Measurements from ENCODE around the gene P3H1. TPM values are rescaled to one million over a fixed set of nuclear protein-coding genes. Genes with fewer than 3 reads are reported as not detected.

P3H1 gene
- total and polyA plus RNA-seq, 2 of the 13 experiments (the other 11 are each of a cell fraction or from before 2014, with no cell fraction given): 64.6 to 120 TPM

DNA sequence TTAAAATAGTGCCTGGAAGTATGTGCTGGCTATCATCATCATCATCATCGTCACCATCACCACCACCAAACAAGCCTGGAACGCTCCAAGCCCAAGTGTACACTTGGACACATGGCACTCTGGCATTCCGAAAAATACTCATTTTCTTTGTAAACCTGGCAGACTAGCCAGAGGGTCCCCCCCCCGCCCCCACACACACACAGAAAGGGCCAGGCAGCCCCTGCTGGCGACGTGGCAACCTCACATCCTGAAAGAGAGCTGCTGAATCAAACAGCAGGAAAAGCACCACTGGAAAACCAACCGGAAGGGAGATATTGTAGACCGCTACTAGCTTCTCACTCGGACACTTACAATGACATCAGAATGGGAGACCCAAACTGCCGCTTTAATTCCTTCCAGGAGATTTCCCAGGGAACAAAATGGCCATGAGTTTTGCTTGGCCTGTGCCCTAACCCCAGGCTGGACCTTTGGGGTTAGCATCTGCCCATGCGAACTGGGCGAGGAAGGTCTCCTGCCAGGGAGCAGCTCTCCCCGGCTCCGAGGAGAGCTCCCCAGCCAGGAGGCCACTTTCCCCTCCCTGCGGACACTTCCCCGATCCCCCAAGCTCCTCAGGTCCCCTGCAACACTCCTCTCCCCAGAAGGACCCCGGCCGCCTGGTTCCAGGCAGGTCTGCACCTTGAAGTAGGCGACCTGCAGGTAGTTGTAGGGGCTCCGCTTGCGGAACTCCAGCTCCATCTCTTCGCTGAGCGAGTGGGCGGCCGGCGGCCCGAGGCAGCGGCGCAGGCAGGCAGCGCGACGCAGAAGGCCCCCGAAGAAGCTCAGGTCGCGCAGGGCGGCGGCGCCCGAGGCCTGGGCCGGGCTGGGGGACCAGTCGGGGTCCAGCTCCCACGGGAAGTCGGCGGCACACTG lies 742 bp downstream of the P3H1 start (continued):
- no peak for TF ChIP-seq MTA3 (CRISPR knock-in tag; IDR thresholded peaks at IDR 0.05)
- no peak for TF ChIP-seq GPN1 (CRISPR knock-in tag; IDR thresholded peaks at IDR 0.05; ENCODE audit: borderline replicate concordance)
- TF ChIP-seq, protein P1, sequence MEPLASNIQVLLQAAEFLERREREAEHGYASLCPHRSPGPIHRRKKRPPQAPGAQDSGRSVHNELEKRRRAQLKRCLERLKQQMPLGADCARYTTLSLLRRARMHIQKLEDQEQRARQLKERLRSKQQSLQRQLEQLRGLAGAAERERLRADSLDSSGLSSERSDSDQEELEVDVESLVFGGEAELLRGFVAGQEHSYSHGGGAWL (CRISPR knock-in tag; IDR thresholded peaks at IDR 0.05): peak; percentile 25; the same call in 1 of the 2 replicates
- TF ChIP-seq, protein P2, sequence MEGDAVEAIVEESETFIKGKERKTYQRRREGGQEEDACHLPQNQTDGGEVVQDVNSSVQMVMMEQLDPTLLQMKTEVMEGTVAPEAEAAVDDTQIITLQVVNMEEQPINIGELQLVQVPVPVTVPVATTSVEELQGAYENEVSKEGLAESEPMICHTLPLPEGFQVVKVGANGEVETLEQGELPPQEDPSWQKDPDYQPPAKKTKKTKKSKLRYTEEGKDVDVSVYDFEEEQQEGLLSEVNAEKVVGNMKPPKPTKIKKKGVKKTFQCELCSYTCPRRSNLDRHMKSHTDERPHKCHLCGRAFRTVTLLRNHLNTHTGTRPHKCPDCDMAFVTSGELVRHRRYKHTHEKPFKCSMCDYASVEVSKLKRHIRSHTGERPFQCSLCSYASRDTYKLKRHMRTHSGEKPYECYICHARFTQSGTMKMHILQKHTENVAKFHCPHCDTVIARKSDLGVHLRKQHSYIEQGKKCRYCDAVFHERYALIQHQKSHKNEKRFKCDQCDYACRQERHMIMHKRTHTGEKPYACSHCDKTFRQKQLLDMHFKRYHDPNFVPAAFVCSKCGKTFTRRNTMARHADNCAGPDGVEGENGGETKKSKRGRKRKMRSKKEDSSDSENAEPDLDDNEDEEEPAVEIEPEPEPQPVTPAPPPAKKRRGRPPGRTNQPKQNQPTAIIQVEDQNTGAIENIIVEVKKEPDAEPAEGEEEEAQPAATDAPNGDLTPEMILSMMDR (CRISPR knock-in tag; IDR thresholded peaks at IDR 0.05): peak; percentile 70
- TF ChIP-seq ZNF496 (CRISPR knock-in tag; IDR thresholded peaks at IDR 0.05; ENCODE audit: insufficient replicate concordance): no peak
- no peak for TF ChIP-seq ZNF761 (CRISPR knock-in tag; conservative IDR thresholded peaks at IDR 0.05)
- TF ChIP-seq MED13 (CRISPR knock-in tag; IDR thresholded peaks at IDR 0.05): no peak
- TF ChIP-seq FOXA3 (CRISPR knock-in tag; IDR thresholded peaks at IDR 0.05): peak; percentile 37; the same call in 1 of the 2 replicates
- TF ChIP-seq, protein P3, sequence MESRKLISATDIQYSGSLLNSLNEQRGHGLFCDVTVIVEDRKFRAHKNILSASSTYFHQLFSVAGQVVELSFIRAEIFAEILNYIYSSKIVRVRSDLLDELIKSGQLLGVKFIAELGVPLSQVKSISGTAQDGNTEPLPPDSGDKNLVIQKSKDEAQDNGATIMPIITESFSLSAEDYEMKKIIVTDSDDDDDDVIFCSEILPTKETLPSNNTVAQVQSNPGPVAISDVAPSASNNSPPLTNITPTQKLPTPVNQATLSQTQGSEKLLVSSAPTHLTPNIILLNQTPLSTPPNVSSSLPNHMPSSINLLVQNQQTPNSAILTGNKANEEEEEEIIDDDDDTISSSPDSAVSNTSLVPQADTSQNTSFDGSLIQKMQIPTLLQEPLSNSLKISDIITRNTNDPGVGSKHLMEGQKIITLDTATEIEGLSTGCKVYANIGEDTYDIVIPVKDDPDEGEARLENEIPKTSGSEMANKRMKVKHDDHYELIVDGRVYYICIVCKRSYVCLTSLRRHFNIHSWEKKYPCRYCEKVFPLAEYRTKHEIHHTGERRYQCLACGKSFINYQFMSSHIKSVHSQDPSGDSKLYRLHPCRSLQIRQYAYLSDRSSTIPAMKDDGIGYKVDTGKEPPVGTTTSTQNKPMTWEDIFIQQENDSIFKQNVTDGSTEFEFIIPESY (CRISPR knock-in tag; IDR thresholded peaks at IDR 0.05): no peak
- TF ChIP-seq, protein P4, sequence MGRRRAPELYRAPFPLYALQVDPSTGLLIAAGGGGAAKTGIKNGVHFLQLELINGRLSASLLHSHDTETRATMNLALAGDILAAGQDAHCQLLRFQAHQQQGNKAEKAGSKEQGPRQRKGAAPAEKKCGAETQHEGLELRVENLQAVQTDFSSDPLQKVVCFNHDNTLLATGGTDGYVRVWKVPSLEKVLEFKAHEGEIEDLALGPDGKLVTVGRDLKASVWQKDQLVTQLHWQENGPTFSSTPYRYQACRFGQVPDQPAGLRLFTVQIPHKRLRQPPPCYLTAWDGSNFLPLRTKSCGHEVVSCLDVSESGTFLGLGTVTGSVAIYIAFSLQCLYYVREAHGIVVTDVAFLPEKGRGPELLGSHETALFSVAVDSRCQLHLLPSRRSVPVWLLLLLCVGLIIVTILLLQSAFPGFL (CRISPR knock-in tag; IDR thresholded peaks at IDR 0.05): no peak
- no peak for TF ChIP-seq CREM (IDR thresholded peaks at IDR 0.05)
- TF ChIP-seq CREM (CRISPR knock-in tag; IDR thresholded peaks at IDR 0.05): no peak
- TF ChIP-seq XRCC5 (optimal IDR thresholded peaks at IDR 0.05; ENCODE audit: low read length): peak; percentile 73
- no peak for TF ChIP-seq MEF2D (CRISPR knock-in tag; IDR thresholded peaks at IDR 0.05)
- TF ChIP-seq, protein P5, sequence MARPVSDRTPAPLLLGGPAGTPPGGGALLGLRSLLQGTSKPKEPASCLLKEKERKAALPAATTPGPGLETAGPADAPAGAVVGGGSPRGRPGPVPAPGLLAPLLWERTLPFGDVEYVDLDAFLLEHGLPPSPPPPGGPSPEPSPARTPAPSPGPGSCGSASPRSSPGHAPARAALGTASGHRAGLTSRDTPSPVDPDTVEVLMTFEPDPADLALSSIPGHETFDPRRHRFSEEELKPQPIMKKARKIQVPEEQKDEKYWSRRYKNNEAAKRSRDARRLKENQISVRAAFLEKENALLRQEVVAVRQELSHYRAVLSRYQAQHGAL (CRISPR knock-in tag; IDR thresholded peaks at IDR 0.05; ENCODE audit: not compliant biosample characterization): peak; percentile 32
- no peak for TF ChIP-seq SMAD9 (CRISPR knock-in tag; IDR thresholded peaks at IDR 0.05)
- no peak; the same call in 1 of the 2 replicates for TF ChIP-seq MXD4 (CRISPR knock-in tag; IDR thresholded peaks at IDR 0.05)
- TF ChIP-seq, protein P6, sequence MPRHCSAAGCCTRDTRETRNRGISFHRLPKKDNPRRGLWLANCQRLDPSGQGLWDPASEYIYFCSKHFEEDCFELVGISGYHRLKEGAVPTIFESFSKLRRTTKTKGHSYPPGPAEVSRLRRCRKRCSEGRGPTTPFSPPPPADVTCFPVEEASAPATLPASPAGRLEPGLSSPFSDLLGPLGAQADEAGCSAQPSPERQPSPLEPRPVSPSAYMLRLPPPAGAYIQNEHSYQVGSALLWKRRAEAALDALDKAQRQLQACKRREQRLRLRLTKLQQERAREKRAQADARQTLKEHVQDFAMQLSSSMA (CRISPR knock-in tag; IDR thresholded peaks at IDR 0.05): no peak
- TF ChIP-seq RBM39 (IDR thresholded peaks at IDR 0.05; ENCODE audit: low read depth, low read length, poor library complexity, severe bottlenecking): no peak
- TF ChIP-seq NFYB (CRISPR knock-in tag; IDR thresholded peaks at IDR 0.05): no peak; the same call in 1 of the 2 replicates
- TF ChIP-seq IRF2 (CRISPR knock-in tag; IDR thresholded peaks at IDR 0.05): peak; percentile 32; the same call in 1 of the 2 replicates
- TF ChIP-seq, protein P7, sequence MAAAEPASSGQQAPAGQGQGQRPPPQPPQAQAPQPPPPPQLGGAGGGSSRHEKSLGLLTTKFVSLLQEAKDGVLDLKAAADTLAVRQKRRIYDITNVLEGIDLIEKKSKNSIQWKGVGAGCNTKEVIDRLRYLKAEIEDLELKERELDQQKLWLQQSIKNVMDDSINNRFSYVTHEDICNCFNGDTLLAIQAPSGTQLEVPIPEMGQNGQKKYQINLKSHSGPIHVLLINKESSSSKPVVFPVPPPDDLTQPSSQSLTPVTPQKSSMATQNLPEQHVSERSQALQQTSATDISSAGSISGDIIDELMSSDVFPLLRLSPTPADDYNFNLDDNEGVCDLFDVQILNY (CRISPR knock-in tag; conservative IDR thresholded peaks at IDR 0.05): no peak

All from HepG2 (cell line).